Stimulated activated CD8-positive, alpha-beta memory T cell treated with anti-CD3 and anti-CD28 coated beads, Interleukin-7, amount 100 ng/mL, for 4 hours (primary cell): ENCODE results near the gene DLX2.
"Not testable (repeated sequence)": the region's sequence is repeated elsewhere in the genome, so short reads cannot be mapped to it uniquely, and the experiment has no call there.

Experiments
- DNase-seq, 2 donors: peaks; one replicate each; pipeline ENCODE4 v3.0.0-alpha.2; 2020; ENCODE audit warnings: low read depth in 2 of 2

DLX2 gene

DNA sequence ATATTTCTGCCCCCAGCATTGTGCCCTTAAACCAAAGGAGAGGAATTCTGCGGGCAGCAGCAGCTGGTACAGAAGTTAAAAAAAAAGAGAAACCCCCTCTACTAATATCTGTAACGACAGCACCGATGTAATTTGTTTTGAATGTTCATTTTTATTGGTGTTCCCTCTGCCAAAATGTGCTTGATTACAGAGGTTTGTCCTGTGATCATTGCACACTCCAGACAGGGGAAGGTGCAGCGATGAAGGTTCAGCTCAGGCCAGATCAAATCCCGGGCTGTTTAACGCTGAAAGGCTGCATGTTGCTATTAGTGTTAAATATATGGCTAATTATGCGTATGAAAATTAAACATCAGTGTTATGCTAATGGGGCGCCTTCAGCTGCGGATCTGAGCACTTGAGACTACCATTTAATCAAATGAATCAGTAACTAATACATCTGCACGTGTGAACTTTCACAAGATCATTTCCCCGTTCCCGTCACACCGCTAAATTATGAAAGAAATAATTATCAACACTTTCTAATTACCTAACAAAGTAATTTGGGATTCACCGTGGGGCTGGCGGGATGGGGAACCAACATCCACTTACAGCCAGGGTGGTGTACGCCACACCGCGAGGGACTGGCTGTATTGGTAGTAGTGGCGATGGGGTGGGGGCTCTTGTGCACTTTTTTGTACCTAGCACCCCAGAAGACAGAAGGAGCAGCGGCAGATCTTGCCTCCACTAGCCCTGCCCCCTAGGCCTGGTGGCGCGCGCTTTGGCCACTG is 18.9 kb downstream of the DLX2 start:
- DNase-seq = no peak

DNA sequence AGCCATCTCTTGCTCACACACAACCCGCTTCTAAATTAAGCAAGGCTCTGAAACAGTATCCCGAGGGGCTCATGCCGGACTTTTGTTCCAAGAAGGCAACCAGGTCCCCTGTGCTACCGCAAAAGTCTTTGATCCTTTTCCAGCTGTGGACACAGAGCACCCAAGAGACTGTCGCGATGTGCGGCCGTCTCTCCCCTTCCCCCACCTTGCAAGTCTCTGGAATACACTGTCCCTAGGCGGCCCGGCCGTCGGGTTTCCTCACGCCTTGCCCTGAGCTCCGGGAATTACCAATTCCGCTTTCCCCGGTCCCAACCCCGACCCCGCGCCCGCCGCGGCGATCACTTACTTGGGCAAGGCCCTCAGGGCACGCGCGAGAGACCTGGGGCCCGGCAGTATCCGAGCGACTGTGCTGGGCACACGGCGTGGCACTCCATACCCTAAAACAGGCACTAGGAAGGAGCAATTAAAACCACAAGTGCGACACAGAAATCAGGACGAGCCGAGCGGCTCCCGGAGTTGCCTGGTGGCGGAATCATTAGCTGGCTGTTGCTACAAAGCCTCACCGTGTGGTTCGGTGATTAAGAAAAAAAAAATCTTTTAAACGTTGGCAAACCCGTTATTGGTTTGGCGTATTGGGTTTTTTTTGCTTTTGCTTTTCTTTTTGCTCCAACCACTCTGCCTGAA is 19.6 kb downstream of the DLX2 start:
- DNase-seq = no peak

DNA sequence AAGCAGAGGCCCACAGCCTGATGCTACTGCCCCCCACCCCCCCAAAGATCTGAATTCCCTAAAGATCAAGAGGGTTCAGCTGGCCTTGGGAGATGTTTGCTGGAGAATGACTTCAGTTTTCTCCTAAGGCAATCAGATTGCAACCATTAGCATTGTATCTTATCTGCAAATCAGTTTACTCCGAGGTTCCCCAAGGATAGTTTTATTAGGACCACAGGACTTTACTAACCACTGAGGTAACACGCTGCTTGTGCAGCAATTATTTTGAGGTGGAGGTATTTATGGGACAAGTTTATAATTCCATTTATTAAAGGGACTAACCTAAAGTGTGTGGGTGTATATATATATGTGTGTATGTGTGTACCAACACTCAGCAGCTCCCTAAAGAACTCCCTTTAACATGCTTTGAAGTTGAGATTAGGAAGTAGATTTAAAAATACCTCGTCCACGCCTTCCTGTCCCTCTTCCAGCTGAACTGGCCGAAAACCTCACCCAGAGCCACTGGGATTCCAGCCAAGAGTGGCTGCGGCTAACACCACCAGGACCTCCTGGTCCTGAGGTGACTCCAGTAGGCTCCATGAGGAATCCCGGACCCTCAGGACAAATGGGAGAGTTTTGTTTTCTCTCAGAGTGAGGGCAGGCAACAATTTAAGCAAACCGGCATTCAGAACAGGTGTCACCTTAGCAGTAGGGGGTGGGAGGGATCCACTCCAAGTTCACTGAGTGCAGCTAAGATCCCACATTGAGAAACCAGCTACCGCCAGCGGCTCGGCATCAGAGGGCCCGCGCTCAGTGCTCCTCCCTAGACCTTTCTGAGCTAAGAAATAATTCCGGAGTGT is 20.4 kb downstream of the DLX2 start:
- no peak for DNase-seq

DNA sequence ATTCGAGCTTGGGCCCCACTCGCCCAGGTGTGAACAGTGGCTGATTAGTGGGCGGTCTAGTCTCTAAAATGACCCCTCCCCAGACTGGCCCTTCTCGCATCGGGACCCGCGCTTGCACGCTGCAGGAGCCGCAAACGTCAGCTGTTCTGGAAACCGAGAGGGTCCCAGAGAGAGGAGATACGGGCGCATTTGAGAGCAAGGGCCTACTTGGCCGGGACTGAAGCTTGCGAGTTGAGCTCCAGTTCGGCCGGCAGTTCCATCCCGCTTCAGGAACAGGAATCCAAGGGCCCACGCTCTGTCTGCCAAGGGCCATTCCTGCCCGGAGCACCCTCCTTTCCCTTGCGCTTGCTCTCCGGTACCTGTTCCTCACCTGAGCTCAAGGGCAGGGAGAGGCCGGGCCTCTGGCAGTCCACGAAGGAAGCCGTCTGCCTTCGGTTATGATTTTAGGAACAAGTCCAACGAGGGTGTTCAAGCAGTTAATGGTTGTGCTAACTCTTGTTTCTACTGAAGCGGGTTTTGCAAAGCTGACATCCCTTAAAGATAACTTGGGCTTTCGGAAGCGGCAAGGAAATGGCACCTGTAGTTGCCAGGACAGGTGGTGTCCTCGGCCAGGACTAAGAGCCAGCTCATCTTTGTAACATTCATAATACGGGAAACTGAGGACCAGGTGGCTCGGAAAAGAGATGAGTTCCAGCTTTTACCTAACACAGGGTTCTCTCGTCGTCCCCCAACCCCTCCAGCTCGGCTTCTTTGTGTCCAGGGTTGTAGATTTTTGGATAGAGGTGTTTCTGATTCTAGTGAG is 21.3 kb downstream of the DLX2 start:
- no peak for DNase-seq

DNA sequence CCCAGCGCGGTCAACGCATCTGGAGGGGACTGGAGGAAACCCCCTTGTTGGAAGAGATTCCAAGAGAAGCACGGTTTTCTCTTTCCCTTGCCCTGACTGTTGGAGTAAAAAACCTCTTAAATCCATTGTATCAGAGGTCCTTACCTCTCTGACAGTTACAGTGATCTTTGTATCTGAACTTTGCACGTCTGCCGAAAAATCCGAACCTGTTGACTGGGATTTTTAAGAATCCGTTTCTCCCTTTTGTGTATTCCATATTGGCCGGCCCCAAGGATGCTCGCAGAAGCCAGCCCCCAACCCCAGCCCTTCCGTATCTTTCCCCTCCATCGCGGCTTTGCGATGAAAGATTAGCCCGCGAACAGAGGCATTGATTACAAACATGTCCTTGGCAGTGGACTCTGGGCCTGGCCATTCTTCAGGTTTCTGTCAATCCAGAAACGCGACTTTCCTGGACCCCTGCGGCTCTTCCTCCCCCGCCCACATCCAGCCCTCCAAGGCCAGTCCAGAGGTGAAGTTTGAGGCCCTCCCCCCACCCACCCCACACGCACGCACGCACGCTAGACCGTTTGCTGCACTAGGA is 22.0 kb downstream of the DLX2 start:
- no peak for DNase-seq

DNA sequence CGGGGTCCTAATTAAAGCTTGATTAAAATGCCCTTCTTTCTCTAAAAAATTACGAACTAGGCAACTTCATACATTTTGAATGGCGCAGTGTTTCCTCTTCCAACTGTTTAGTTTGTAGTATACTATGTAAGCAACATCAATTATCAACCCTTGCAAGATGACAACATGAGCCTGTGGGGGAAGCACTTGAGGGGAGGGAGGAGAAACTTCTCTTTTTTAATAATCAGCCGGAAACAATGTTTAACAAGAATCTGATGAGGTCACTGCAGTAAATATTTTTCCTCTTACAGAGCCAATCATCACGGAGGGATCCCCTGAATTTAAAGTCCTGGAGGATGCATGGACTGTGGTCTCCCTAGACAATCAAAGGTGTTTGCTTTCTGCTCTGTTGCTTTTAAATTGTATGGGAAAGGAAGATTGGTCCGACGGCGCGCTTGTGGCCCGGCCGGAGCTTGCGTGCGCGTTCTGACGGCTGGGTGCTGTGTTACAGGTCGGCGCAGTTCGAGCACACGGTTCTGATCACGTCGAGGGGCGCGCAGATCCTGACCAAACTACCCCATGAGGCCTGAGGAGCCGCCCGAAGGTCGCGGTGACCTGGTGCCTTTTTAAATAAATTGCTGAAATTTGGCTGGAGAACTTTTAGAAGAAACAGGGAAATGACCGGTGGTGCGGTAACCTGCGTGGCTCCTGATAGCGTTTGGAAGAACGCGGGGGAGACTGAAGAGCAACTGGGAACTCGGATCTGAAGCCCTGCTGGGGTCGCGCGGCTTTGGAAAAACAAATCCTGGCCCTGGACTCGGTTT is 22.7 kb downstream of the DLX2 start:
- no peak for DNase-seq

DNA sequence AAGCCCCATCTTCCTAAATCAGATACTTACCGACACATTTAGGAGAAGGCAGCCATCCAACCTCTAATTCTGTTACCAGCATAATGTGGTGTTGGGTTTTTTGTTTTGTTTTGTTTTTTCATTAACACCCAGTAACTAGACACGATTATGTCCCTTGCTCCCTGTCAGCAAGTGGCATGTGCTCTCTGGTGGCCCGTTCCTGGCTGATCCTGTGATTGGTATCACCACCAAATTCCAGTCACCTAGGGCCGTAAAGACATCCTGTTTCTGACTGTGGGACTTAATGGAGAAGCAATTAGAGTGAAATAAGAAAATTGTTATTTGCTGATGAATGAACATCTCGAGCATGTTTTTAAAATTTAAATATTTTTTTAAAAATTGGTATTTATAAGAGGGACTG is 23.3 kb downstream of the DLX2 start:
- DNase-seq = no peak

DNA sequence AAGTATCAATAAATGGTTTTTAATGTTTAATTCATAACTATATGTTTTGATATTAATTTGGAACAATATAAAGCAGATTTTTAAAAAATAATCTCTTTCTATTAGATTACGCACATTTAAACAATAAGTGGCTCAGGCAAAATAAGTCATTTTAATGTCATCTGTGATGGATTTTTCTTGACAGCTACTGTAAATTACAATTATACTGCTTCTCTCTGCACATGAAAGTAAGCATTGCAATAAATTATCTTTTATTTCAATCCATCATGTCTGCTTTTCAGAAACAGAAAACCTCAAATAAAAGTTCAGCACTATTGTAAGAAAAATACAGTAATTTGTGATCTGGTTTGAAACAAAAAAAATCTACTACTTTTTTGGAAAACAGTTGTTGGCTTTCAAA is 28.4 kb downstream of the DLX2 start:
- DNase-seq = no peak

DNA sequence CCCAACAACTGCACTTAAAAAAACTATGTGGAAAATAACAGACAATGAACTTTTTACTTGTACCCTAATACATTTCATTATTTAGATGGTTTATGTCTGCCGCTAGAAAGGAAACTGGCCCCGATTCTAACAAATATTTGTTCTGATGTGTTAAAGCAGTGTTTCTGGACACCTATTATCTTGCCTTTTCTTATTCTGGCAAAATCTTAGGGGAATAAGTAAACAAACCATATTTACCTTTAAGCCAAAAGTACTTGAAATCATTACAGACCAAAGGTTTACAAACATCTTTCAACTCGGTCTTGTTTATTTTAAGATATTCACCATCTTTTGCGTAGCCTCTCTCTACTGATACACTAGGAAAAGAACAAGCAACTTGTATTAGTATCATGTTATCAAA is 29.2 kb downstream of the DLX2 start:
- no peak for DNase-seq

DNA sequence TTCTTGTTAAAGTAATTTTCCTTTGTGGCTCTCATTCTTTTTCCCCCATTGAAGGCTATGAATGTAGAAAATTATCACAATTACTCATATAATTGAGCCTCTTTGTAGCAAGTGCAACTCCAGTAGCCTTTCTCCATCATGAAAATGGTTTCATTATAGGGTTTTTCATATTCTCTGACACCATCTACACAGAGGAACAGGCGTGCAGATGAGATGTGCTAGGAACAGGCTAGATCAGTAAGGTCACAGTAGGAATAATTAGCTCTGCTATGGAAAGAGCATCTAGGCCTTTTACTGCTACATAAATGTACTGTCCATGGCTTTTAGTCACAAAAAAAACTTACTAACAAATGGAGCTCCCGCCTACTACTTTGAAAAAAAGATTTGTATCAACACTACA is 30.0 kb downstream of the DLX2 start:
- DNase-seq = no peak

DNA sequence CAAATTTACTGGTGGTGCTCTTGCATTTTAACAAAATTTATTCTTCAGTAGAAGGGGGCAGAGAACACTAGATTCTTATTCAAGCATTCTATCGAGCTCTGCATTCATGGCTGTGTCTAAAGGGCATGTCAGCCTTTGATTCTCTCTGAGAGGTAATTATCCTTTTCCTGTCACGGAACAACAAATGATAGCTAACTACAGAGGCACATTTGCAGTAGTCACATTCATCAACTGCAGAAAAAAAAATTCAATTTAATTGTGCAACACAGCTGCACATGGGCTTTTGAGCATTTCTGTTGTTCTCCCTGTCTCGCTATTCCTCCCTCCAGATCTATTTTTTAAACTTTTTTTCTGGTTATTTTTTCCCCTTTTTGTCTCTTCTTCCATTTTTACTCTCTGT is 30.4 kb downstream of the DLX2 start:
- no peak for DNase-seq

DNA sequence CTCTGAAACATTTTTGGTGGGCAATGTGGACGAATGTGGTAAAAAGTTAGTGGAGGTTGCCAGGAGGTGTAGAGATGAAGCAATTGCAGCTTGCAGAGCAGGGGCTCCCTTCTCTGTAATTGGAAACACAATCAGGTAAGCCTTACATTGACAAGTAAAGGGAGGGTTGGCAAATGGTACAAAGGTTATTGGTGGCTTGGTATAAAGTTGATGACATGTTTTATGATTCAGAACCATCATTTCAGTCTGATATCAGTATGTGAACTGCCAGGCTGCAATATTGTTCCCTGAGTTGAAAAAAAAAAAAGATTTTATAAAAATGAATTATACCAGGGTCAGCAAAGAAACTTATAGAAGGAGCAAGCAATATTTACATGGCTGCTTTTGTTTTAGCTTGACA is 31.8 kb downstream of the DLX2 start:
- DNase-seq = no peak

DNA sequence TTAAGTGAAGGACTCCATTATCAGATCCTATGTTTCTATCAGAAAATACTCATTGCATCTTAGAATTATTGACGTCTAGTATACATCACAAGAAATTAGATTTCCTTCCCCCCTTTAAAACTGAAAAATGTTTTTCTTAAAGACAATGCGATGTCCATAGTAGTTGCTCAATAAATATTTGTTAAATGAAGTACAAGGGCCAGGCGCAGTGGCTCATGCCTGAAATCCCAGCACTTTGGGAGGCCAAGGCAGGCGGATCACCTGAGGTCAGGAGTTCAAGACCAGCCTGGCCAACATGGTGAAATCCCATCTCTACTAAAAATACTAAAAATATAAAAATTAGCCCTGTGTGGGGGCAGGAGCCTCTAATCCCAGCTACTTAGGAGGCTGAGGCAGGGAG is 34.8 kb downstream of the DLX2 start:
- not testable (repeated sequence) for DNase-seq

DNA sequence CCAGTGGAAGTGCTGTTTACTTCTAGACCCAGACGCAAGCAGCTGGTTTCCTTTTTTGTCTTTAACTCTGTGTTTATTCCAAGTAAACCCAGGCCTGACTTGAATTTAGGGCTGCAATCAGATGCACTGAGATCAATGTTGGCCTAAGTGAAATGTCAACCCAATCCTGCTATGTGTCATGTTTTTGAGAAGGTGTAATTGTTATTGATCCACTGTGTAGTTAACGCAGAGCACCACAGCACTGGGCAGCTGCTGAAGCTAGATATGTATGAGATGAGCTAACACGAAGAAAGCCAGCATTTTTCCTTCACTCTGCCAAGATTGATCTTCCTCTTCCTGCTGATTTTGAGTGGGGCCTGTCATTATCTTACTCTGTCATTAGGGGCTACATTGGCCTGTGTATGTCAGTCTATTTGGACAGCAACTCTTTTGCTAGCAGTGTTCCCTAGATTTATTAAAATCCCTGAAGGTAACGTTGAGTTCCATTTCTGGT is 36.3 kb downstream of the DLX2 start:
- no peak for DNase-seq

DNA sequence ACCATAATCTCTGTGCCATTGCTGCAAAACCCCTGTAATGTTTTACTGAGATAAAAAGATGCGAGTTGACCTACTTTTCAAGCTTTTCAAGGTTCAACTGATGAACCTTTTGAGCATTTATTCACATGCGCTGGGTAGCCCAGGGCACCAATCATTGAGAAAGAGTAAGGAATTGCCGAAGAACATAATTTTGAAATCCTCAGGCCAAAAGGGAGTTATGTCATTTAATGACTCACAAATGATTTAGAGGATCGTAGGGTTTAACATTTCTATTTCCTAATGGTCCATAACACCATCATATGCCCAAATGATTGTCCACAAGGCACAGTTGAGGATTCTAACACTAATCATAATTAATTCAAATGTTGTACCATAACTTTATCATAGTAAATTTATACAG is 37.6 kb downstream of the DLX2 start:
- DNase-seq = no peak

DNA sequence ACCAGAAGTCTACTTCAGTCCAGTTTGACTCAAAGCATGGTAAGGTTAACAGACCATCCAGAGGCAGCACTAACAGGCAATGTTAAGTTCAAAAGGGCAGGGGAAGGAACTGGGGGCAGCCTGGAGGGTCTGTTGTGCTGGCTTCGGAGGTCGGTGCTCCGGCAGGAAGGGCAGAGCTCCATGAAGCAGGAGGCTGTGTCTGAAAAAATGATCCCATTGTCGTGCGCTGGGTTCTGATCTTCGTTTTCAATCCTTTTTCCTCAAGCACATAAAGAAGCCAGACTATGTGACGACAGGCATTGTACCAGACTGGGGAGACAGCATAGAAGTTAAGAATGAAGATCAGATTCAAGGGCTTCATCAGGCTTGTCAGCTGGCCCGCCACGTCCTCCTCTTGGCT is 39.3 kb downstream of the DLX2 start:
- DNase-seq = no peak

DNA sequence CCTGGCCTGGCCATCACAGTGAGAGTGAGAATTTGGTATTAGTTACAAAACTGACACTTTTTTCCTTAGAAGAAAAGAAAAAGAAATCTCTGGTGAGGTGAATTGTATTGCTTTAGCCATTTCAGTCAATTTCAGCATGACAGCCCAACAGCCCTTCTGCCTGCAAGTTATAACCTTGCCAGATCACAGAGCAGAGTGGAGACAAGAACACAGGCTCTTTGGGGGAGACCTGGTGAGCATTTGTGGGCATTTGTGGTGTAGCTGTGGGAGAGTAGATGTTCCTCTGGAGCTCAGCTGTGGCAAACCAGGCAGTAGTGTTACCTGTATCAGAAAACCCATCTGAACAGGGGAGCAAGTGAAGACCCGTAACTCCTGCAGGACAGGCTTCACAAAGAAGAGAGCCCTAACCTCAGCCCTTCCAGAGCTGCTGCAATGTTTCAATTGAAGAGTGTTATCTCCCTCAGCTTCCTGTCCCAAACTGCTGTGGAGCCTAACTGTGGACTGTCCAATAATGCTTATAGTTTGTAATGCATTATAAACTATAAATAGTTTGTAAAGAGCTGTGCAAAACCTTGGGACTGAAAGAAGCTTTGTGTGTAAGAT is 40.2 kb downstream of the DLX2 start:
- DNase-seq = no peak

DNA sequence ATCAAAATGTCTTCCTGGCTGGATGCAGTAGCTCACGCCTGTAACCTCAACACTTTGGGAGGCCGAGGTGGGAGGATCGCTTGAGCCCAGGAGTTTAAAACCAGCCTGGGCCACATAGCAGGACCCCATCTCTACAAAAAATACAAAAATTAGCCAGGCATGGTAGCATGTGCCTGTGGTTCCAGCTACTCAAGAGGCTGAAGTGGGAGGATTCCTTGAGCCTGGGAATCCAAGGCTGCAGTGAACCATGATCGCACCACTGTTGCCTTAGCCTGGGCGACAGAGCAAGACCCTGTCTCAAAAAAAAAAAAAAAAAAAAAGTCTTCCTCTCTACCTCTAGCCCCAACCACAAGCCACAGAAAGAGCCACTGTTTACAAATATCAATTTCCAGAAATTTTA is 42.6 kb downstream of the DLX2 start:
- not testable (repeated sequence) for DNase-seq

DNA sequence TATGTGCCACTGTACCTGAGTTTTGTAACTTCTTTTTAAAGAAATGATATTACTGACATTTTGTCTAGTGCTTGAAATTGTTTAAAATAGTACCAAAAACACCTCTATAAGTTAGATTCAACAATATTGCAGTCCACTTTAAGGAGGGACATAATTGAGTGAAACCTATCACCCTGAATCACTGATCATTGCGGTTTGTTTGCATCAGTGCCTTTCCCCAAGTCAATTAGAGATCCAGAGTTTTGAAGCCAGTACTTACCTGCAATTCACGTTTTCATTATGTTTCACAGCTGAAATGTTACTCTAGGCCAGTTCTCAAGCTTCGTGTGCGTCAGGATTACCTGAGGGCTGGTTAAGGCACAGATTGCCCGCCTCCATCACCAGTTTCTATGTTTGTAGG is 44.0 kb downstream of the DLX2 start:
- DNase-seq = no peak

DNA sequence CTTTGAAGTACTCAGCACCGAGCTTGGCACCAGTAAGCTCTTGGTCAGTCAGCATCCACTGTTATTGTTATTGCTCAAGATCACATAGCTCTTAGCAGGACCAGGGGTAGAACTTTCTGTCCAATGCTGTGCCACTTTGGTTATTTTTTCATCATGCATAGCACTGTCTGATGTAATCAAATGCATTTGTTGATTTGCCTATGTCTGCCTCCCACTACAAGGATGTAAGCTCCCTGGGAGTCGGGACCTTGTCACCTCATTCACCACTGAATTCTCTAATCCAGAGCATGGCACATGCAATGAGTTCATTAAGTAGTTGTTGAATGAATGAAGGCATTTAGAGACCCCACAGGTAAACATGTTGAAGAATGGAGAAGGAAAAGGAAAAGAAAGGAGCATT is 46.4 kb downstream of the DLX2 start:
- DNase-seq = no peak
